ENCODE measurements around the gene CAMK2G. TPM values are rescaled to one million over a fixed set of nuclear protein-coding genes. Genes with fewer than 3 reads are reported as not detected.

The CAMK2G gene
- total and polyA plus RNA-seq, 2 experiments from 2014 or later, result 30.6 to 34.1 TPM

DNA sequence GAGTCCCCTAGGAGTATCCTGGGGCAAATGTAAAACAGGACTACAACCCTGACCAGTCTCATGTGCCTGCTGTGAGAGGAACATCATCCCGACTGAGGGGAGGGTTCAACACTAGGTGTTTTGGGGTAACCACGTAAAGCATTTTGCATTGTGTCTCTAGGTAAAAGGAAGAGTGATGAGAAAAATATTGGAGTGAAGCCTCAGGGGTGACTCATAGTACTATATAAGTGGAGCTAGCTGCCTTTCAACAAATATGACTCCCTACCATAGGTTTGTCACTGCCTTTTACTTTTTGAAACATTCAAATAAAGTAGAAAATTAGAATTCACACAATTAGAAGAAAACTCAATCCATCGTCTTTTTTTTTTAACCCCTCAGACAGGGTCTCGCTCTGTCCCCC lies 2.6 kb upstream of the CAMK2G start:
- TF ChIP-seq CREB1 (CRISPR knock-in tag; IDR thresholded peaks at IDR 0.05; ENCODE audit: low read depth) (no peak), STAT1 (IDR thresholded peaks at IDR 0.05; ENCODE audit: unreplicated experiment) (no peak), JUNB (IDR thresholded peaks at IDR 0.05; ENCODE audit: unreplicated experiment) (no peak), NANOG (IDR thresholded peaks at IDR 0.05; ENCODE audit: borderline replicate concordance) (no peak), ZNF331 (CRISPR knock-in tag; IDR thresholded peaks at IDR 0.05; ENCODE audit: low read depth) (no peak), EZH2phosphoT487 (IDR thresholded peaks at IDR 0.05; ENCODE audit: unreplicated experiment) (no peak), EZH2 (IDR thresholded peaks at IDR 0.05; ENCODE audit: low read depth, unreplicated experiment) (no peak), ZNF114 (CRISPR knock-in tag; IDR thresholded peaks at IDR 0.05) (no peak)
- TF ChIP-seq, protein P1, sequence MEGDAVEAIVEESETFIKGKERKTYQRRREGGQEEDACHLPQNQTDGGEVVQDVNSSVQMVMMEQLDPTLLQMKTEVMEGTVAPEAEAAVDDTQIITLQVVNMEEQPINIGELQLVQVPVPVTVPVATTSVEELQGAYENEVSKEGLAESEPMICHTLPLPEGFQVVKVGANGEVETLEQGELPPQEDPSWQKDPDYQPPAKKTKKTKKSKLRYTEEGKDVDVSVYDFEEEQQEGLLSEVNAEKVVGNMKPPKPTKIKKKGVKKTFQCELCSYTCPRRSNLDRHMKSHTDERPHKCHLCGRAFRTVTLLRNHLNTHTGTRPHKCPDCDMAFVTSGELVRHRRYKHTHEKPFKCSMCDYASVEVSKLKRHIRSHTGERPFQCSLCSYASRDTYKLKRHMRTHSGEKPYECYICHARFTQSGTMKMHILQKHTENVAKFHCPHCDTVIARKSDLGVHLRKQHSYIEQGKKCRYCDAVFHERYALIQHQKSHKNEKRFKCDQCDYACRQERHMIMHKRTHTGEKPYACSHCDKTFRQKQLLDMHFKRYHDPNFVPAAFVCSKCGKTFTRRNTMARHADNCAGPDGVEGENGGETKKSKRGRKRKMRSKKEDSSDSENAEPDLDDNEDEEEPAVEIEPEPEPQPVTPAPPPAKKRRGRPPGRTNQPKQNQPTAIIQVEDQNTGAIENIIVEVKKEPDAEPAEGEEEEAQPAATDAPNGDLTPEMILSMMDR (conservative IDR thresholded peaks at IDR 0.05; ENCODE audit: low read depth in 2 of 2), result no peak
- TF ChIP-seq, protein P2, sequence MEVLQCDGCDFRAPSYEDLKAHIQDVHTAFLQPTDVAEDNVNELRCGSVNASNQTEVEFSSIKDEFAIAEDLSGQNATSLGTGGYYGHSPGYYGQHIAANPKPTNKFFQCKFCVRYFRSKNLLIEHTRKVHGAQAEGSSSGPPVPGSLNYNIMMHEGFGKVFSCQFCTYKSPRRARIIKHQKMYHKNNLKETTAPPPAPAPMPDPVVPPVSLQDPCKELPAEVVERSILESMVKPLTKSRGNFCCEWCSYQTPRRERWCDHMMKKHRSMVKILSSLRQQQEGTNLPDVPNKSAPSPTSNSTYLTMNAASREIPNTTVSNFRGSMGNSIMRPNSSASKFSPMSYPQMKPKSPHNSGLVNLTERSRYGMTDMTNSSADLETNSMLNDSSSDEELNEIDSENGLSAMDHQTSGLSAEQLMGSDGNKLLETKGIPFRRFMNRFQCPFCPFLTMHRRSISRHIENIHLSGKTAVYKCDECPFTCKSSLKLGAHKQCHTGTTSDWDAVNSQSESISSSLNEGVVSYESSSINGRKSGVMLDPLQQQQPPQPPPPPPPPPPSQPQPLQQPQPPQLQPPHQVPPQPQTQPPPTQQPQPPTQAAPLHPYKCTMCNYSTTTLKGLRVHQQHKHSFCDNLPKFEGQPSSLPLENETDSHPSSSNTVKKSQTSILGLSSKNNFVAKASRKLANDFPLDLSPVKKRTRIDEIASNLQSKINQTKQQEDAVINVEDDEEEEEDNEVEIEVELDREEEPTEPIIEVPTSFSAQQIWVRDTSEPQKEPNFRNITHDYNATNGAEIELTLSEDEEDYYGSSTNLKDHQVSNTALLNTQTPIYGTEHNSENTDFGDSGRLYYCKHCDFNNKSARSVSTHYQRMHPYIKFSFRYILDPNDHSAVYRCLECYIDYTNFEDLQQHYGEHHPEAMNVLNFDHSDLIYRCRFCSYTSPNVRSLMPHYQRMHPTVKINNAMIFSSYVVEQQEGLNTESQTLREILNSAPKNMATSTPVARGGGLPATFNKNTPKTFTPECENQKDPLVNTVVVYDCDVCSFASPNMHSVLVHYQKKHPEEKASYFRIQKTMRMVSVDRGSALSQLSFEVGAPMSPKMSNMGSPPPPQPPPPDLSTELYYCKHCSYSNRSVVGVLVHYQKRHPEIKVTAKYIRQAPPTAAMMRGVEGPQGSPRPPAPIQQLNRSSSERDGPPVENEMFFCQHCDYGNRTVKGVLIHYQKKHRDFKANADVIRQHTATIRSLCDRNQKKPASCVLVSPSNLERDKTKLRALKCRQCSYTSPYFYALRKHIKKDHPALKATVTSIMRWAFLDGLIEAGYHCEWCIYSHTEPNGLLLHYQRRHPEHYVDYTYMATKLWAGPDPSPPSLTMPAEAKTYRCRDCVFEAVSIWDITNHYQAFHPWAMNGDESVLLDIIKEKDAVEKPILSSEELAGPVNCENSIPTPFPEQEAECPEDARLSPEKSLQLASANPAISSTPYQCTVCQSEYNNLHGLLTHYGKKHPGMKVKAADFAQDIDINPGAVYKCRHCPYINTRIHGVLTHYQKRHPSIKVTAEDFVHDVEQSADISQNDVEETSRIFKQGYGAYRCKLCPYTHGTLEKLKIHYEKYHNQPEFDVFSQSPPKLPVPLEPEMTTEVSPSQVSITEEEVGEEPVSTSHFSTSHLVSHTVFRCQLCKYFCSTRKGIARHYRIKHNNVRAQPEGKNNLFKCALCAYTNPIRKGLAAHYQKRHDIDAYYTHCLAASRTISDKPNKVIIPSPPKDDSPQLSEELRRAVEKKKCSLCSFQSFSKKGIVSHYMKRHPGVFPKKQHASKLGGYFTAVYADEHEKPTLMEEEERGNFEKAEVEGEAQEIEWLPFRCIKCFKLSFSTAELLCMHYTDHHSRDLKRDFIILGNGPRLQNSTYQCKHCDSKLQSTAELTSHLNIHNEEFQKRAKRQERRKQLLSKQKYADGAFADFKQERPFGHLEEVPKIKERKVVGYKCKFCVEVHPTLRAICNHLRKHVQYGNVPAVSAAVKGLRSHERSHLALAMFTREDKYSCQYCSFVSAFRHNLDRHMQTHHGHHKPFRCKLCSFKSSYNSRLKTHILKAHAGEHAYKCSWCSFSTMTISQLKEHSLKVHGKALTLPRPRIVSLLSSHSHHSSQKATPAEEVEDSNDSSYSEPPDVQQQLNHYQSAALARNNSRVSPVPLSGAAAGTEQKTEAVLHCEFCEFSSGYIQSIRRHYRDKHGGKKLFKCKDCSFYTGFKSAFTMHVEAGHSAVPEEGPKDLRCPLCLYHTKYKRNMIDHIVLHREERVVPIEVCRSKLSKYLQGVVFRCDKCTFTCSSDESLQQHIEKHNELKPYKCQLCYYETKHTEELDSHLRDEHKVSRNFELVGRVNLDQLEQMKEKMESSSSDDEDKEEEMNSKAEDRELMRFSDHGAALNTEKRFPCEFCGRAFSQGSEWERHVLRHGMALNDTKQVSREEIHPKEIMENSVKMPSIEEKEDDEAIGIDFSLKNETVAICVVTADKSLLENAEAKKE (CRISPR knock-in tag; IDR thresholded peaks at IDR 0.05), result no peak
- TF ChIP-seq, protein P3, sequence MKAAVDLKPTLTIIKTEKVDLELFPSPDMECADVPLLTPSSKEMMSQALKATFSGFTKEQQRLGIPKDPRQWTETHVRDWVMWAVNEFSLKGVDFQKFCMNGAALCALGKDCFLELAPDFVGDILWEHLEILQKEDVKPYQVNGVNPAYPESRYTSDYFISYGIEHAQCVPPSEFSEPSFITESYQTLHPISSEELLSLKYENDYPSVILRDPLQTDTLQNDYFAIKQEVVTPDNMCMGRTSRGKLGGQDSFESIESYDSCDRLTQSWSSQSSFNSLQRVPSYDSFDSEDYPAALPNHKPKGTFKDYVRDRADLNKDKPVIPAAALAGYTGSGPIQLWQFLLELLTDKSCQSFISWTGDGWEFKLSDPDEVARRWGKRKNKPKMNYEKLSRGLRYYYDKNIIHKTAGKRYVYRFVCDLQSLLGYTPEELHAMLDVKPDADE (IDR thresholded peaks at IDR 0.05), result no peak
- TF ChIP-seq, protein P4, sequence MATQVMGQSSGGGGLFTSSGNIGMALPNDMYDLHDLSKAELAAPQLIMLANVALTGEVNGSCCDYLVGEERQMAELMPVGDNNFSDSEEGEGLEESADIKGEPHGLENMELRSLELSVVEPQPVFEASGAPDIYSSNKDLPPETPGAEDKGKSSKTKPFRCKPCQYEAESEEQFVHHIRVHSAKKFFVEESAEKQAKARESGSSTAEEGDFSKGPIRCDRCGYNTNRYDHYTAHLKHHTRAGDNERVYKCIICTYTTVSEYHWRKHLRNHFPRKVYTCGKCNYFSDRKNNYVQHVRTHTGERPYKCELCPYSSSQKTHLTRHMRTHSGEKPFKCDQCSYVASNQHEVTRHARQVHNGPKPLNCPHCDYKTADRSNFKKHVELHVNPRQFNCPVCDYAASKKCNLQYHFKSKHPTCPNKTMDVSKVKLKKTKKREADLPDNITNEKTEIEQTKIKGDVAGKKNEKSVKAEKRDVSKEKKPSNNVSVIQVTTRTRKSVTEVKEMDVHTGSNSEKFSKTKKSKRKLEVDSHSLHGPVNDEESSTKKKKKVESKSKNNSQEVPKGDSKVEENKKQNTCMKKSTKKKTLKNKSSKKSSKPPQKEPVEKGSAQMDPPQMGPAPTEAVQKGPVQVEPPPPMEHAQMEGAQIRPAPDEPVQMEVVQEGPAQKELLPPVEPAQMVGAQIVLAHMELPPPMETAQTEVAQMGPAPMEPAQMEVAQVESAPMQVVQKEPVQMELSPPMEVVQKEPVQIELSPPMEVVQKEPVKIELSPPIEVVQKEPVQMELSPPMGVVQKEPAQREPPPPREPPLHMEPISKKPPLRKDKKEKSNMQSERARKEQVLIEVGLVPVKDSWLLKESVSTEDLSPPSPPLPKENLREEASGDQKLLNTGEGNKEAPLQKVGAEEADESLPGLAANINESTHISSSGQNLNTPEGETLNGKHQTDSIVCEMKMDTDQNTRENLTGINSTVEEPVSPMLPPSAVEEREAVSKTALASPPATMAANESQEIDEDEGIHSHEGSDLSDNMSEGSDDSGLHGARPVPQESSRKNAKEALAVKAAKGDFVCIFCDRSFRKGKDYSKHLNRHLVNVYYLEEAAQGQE (IDR thresholded peaks at IDR 0.05; ENCODE audit: unreplicated experiment), result no peak
- no peak overlapping the region for H2AFZ ChIP-seq
- peaks cover 9% of the 10 kb centered on the region; the same call in 1 of the 2 replicates for H4K20me1 ChIP-seq (replicated peaks; ENCODE audit: insufficient read depth)
- peaks cover 11% of the 10 kb centered on the region for H3K27me3 Mint-ChIP-seq (ENCODE audit: insufficient read depth, low read depth, poor library complexity)
- no peak overlapping the region for H3K4me2 ChIP-seq
- peaks cover 28% of the 10 kb centered on the region for H3K4me1 Mint-ChIP-seq
- H3K36me3 ChIP-seq (ENCODE audit: insufficient read depth), result no peaks in the 10 kb centered on the region
- no peak overlapping the region for H3K27ac ChIP-seq (ENCODE audit: low read depth)
- peaks cover 7% of the 10 kb centered on the region; the same call in 1 of the 2 replicates for H3K27me3 ChIP-seq (ENCODE audit: insufficient read depth)
- H3K79me2 ChIP-seq (replicated peaks; ENCODE audit: insufficient read depth), result peaks cover 14% of the 10 kb centered on the region
- no peak overlapping the region for H3K27ac Mint-ChIP-seq
- ATAC-seq (no peak), DNase-seq (ENCODE audit: low spot score) (no peak)
- peaks cover 12% of the 10 kb centered on the region for H3K36me3 Mint-ChIP-seq (ENCODE audit: low read depth)
- no peak overlapping the region for H3K4me3 Mint-ChIP-seq
- peaks cover 4% of the 10 kb centered on the region for H3K4me1 ChIP-seq (ENCODE audit: insufficient read depth)
- peaks cover 12% of the 10 kb centered on the region; the same call in 1 of the 2 replicates for H3F3A ChIP-seq (replicated peaks; ENCODE audit: low read depth)
- no peaks in the 10 kb centered on the region for H3K9me2 ChIP-seq (ENCODE audit: insufficient read depth)
- H3K4me3 ChIP-seq, result no peak overlapping the region
- no peaks in the 10 kb centered on the region for H3K9me3 Mint-ChIP-seq

All from GM23338 (cell line).